Medulla oblongata (tissue), 1 donor: ENCODE results near the gene RIN1.
"Not testable (repeated sequence)": the region's sequence is repeated elsewhere in the genome, so short reads cannot be mapped to it uniquely, and the experiment has no call there.

ENCODE experiments used
- DNase-seq: peaks from one replicate; pipeline ENCODE4 v3.0.0-alpha.2; 2015; ENCODE audit errors: extremely low spot score

RIN1 gene

DNA sequence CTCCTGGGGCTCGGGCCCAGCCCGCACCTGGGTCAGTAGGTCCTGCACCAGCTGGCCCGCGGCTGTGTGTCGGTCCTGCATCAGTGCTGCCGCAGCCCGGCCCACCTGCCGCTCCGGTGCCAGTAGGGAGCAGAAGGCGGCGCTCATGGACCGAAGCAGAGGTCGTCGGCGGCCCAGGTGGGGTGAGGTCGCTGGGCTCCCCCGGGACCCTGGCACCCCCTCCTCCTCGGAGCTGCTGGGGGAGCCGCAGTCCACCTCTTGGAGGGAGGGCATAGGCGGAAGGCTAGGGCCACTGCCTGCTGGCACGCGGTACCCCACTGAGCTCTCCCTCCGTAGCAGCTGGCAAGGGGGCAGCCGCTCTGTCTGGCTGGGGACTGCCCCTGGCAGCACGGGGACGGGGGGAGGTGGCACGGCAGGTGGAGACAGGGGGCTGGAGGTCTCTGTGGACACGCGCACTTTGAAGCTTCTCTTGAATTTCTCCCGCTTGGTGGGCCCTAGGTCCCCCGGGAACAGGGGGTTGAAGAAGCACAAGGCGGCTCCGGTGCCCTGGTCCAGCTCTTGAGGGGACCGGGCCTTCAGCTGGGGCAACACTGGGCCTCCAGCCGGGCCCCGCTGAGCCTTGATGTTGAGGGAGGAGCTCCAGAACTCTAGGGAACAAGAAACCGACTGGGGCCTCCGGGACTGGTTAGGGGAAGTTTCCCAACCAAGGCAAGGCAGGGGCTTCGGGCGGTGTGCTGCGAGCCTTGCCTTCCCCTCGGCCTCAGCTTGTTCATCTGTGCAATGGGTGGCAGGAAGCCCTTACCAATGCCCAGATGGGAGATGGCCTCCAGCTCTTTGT lies 1.4 kb downstream of the RIN1 start:
- DNase-seq = no peak

DNA sequence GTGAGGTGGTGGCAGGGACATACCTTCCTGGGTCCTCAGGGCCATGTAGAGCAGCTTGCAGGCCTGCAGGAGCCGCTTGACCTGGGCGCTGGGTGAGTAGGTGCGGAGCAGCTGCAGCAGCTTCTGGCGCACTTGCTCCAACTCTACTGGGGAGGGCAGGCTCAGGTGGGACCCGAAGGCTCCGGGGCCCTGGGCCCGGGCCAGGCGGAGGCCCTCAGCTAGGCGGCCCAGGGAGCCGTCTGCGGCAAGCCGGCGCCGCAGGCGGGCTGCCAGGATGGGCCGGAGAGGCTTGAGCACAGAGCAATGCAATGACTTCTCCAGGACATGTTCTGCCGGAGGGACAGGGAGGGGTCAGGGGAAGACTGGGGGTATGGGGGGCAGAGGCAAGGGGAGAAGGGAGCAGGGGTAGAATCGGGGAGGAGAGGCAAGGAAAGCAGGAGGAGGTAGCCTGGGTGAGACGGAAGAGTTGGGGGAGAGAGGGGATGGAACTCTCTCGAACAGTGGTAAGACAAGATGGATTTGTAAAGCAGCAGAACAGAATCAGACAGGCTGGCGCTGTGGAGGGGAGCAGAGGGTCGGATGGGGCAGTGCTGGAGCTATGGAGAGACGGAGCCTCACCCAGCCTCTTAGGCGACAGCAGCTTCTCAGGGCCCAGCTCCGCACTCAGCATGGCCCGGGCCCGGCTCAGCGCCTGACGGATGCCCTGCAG lies 2.2 kb downstream of the RIN1 start:
- DNase-seq = no peak

DNA sequence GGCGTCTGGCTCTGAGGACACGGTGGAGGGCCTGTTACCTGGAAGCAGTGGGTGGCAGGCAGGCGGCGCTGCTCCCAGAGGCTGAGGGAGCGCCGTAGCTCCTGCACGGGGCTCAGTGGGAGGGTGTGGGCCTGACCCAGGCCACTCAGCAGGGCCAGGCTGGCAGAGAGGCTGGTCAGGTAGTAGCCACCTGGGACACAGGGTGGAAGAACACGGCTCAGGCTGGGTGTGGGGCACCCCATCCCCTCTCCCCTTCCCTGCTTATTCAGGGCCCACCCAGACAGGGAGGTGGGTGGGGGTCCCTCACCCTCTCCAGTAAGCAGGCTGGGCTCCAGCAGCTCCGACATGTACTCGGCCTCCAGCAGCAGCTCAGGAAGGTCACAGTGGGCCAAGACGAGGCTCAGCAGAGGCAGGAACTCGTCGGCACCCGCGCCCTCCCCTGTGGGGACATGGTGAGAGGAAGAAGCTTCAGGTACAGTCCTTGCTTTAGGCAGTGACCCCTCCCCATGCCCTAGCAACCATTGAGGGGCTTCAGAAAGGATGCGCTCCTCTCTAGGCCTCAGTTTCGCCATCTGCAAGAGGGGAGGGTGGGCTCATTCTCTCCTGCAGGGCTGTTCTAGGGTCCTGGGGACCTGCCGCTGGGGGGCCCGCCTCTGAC lies 2.9 kb downstream of the RIN1 start:
- no peak for DNase-seq

DNA sequence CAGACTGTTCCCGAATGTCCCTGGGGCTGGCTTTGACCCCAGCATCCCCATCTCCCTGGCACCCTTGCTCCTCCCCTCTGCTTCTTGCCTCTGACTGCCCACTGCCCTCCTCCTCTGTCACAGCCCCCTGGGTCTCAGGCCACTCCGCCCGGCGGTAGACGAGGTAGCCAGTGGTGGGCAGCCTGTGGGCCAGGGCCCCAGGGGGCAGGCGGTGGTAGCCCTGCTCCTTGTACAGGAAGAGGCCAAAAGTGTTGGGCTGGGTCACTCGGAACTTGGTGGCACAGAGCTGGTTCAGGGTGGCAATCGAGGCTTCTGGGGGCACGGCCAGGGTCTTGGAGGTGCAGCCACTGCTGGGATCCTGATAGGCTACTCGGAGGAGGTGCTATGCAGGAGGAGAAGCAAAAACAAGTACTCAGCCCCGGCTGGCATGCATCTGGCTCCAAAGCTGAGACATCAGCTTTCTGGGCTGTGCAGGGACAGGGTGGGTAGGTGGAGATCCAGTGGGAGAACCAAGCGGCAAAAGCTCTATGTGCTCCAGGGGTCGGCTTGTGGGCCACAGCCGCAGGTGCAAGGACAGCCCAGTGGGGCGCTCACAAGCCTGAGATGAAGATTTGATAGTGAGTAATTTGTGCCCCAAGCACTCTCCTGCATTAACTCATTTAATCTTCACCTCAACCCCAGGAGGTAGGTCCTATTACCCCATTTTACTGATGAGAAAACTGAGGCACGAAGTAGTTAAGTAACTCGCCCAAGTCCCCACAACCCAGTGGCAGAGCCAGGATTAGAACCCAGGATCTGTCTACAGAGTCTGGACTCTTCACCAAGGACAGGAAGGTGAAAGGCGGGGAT lies 3.6 kb downstream of the RIN1 start:
- DNase-seq = no peak

DNA sequence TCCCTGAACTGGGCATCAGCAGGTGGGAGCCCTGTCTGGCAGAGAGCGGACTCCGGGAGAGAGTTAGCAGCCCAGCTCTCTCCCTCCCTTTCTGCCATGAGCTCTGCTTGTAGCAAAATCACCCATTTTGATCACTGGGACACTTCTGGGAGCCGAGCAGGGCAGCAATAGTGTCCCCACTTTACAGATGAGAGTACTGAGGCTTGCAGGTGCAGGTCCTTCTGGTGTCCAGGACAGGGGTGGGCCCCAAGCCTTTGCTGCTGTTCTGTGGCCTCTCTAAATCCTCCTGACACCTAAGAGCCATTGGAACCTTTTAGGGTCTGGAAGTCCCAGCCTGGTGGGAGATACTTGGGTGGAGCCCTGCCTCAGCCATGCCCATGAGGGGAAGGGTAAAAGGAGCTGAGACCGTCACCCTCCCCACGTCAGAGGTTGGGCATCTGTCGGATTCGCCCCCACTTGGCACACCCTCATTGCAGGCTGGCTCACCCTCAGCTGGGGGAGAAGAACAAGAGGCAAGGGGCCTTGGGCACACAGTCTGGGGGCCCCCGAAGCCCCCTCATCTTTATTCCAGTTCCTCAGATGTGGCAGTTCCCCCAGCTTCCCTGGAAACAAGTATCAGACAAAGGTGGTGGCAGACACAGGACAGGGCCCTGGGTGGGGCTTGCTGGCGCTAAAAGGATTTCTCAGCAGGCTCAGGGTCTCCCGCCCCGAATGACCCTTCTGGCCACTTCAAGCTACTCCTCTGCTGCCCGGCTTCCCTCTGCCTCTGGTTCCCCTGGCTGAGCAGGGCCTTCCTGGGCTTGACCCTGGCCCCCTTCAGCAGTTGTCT lies 4.5 kb downstream of the RIN1 start:
- no peak for DNase-seq

DNA sequence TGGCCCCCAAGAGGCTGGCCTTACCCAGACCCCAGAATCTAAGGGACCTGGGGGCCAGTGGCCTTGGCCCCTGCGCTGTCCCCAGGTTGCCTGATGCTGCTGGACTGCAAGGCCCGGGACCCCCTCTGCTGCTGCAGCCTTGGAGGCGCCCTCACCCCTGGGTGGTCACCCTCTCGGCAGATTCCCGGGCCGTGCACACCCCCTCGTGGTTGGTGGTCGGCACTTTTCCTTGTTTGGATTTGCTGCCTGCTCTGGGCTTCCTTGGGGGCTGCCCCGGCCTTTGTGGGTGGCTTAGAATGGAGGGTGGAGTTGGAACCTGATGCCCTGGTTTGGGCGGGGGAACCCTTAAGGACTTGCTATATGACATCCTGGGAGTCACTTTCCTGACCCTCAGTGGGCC lies 5.3 kb downstream of the RIN1 start:
- no peak for DNase-seq

DNA sequence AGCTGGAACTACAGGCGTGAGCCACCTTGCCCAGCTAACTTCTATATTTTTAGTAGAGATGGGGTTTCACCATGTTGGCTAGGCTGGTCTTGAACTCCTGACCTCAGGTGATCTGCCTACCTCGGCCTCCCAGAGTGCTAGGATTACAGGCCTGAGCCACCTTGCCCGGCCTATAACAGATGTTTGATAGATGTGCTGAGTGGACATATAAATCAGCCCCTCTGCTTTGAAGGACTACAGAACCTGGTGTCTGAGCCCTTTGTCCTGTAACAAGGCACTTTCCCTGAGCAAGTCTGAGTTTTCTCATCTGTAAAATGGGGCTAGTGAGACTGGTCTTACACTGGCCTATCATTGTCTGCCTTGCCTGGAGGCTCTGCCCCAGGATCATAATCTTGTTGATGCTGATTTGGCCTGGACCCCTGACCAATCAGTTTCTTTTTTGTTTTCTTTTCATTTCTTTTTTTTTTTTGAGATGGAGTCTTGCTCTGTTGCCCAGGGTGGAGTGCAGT lies 7.0 kb downstream of the RIN1 start:
- DNase-seq = no peak

DNA sequence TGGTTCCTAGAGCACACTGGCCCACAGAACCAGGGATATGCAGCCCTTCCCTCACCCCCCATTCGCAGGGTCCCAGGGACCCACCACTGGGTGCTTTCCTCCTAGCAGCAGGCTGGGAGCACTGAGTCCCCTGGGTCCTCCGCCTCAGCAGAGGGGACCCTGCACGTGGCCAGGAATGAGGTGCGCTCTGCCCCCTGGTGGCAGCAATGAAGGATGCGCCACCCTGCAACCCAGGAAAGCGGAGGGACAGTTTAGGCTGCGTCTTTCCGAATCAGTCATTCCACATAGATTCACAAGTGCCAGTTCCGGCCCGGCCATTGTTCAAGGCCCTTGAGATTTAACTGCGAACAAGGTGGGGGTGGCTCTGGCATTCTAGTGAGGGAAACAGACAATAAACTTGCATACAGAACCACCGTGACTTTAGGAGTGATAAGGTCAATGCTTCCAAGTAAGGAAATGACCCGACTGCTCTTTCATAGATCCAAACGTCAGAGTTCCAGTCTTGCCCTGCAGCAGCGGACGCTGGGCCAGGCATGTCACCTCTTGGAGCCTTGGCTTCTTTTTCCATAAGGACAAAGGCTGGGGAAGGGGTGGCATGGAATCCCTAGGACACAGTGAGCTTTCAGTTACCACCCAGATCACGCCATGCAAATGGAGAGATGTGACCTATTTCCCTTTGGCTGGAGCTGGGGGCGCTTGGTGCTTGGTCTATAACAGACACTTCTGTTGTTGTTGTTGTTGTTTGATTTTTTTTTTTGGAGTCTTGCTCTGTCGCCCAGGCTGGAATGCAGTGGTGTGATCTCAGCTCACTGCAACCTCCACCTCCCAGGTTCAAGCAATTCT lies 7.7 kb downstream of the RIN1 start:
- DNase-seq = peak; percentile 71

DNA sequence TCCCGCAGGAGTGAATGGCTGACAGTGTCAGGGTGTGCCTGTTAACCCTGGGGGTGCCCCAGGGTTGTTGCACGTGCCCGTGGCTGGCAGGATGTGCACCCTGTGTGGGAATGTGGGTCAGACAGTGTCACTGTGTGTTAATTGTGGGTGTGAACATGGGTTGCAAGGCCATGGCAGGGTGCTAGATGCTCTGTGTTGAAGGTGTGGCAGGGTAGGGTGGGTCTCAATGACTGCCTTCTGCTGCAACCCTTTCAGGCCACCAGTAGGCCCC lies 8.3 kb downstream of the RIN1 start:
- DNase-seq = no peak

DNA sequence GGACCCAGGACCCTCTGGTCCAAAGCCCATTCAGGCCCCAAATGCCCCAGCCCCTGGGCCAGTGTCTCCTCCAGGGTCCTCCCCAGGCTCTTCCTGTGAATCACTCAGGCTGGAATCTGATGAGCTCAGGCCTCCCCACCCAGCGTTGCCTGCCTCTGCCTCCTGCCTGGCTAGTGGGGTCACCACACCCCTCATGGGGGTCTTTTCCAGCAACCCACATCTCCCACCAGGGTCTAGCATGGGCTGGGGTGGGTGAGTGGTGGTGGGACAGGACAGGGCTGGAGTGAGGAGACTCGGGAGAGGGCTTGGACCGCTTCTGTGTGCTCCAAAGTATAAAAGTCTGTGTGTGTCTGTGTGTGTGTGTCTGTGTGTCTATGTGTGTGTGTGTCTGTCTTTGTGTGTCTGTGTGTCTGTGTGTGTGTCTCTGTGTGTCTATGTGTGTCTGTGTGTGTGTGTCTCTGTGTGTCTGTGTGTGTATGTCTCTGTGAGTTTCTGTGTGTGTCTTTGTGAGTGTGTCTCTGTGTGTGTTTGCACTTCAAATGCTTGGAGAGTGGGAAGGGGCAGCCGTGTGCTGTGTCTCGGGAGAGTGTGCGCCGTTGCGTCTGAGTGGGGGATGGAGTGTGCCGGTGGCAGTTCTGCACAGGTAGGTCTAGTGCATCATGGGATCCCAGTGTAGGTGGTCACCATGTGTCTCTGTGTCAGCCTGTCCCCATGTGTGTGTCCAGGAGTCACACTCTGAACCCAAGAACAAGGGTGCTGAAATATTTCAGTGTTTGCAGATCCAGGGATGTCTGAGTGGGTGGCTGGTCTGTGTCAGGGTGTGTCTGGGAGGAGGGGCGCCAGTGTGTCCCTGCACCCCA lies 8.8 kb downstream of the RIN1 start:
- DNase-seq = no peak

DNA sequence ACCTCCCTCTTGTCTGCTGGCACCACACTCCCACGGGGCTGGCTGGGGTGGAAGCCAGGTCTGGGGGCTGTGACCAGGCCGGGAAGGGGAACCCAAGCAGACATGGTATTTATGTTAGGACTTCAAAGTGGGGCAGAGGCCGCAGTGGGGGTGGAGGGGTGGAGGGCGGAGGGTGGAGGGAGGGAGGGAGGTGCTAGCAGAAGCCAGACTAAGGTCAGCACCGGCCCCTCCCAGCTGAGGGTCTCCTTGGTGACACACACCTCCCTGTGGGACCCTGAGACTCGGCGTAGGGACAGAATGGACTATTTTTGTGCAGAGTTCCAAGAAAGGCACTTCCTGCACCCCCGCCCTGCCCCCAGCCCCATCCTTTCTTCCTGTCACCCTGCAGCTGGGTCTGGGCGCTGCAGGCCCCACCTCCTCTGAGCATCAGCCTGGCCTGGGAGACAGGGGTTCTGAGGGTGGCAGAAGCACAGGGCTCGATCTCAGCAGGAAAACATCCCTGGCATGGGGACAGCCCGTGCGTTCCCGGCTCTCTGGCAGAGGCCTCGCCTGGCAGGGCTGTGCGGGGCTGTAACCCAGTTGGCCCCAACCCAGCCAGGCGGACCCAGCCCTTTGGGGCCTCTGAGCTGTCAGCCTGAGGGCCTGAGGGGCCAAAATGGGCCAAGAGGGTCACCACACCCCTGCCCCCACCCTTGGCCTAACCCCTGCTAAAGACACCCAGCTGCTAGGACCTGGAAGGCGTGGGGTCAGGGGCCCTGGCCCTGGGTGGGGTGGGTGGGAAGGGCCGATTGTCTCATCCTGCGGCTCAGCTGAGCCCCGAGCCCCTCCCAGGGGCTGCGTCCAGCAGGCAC lies 9.7 kb downstream of the RIN1 start:
- no peak for DNase-seq

DNA sequence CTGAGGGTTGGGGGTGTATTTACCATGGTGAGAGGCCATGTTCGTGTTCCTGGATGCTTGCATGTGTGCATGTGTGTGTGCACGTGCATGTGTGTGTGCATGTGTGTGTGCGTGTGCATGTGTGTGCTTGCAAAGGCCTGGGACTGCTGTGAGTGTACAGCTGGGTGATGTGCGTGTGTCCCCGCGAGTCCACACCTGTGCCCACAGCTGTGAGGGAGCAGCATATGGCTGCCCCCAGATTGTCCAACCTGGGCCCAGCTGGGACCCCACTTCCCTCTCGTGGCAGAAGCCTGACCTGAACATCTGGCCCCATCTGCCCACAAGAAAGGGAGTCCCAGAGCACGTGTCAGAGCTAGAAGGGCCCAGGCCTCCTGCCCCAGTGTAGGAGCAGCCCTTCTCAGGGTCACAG lies 11.0 kb downstream of the RIN1 start:
- DNase-seq = no peak

DNA sequence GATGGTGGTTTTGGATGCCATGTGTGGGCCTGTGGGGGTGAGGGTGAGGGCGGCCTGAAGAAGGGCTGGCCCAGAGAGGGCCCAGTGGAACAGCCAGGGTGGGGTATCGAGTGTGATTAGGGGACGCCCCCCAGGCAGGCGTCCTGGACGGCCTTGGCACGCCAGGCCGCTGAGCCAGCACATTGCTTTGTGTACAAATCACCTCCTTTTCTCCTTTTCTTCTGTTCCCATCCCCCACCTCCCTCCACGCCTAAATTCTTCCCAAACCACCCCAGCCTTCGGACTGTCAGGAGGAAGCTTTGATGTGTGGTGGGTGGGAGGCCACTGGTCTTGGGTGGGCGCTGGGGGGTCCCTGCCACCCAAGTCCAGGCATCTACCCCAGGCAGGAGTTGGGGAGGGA lies 11.6 kb downstream of the RIN1 start:
- DNase-seq = no peak

DNA sequence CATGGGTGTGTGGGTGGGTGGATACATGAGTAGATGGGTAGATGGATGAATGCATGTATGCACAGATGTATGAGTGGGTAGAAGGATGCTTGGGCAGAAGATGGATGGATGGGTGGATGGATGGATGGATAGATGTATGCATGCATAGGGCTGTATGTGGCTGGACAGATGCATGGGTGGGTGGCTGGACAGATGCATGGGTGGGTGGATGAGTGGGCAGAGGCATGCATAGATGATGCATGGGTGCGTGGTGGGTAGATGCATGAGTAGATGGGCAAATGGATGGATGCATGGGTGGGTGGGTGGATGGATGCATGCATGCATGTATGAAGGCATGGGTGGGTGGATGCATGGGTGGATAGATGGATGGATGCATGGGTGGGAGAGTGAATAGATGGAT lies 12.6 kb downstream of the RIN1 start:
- DNase-seq = no peak

DNA sequence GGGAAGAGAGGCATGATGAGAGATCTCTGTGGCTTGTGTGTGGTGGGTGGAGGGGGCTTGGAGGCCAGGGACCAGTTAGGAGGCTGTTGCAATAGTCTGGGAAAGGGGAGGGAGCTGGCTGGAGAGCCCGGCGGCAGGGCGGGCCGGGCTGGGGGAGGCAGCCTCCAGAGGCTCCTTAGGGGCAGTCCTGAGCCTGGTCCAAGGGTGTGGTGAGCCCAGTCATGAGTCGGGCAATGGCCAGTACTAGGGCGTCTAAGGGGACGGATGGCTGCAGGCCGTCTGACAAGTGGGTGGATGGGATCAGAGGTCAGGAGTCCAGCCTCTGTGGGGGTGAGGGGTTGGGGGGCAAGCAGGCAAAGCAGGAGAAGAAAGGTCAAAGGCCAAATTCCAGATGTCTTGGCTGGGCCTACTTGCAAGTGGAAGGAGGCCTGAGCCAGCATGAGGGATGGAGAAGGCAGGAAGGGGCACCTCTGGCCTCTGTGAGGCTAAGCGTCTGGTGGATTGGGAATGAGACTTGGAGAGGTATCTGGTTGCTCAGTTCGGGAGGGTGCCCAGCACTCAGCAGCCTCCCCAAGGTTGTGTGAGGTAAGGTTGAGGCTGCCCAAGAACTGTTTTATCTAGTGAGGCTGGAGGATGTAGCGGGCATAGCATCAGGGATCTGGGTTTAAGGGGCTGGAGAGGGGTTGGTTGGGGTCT lies 13.4 kb downstream of the RIN1 start:
- no peak for DNase-seq

DNA sequence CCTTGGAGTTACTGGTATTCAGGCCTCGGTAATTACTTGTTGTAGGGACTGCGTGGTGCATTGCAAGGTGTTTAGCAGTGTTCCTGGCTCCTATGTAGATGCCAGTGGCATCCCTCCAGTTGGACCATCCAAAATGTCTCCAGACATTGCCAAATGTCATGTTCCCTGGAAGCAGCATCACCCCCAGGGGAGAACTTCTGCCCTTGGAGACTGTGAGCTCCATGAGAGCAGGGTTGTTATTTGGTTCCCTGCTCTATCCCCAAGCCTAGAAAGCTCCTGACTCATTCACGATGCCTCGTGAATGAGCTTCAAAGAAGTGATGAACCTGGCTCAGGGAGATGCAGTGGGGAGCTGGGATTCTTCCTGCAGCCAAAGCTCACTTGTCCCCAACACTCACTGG lies 14.6 kb downstream of the RIN1 start:
- DNase-seq = no peak

DNA sequence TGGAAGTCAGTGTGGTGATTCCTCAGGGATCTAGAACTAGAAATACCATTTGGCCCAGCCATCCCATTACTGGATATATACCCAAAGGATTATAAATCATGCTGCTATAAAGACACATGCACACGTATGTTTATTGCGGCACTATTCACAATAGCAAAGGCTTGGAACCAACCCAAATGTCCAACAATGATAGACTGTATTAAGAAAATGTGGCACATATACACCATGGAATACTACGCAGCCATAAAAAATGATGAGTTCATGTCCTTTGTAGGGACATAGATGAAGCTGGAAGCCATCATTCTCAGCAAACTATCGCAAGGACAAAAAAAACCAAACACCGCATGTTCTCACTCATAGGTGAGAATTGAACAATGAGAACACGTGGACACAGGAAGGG lies 15.5 kb downstream of the RIN1 start:
- DNase-seq = not testable (repeated sequence)

DNA sequence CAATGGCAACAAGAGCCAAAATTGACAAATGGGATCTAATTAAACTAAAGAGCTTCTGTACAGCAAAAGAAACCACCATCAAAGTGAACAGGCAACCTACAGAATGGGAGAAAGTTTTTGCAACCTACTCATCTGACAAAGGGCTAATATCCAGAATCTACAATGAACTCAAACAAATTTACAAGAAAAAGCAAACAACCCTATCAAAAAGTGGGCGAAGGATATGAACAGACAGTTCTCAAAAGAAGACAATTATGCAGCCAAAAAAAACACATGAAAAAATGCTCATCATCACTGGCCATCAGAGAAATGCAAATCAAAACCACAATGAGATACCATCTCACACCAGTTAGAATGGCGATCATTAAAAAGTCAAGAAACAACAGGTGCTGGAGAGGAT lies 15.9 kb downstream of the RIN1 start:
- DNase-seq = not testable (repeated sequence)
